Esophagus muscularis mucosa (tissue), 4 donors: ENCODE data around the gene PTEN.

ENCODE experiments used
- EP300 ChIP-seq: sonication (generic); formaldehyde crosslinking; IDR thresholded peaks from one replicate; pipeline ENCODE4 v1.6.1; 2017; ENCODE audit warnings: antibody characterized with exemption
- POLR2A ChIP-seq: fragments of 450-650 bp; IDR thresholded peaks from one replicate; pipeline ENCODE4 v1.6.1; 2017; ENCODE audit warnings: antibody characterized with exemption, moderate library complexity, mild to moderate bottlenecking, low read depth
- POLR2AphosphoS5 ChIP-seq, 2 donors: sonication (generic); formaldehyde crosslinking; IDR thresholded peaks; one replicate each; pipeline ENCODE4 v1.6.1; 2017; ENCODE audit warnings: antibody characterized with exemption in 2 of 2
- TF ChIP-seq, protein P1 (sequence below), 3 experiments: fragments of 200-600 bp in 2 of 3; fragments of 450-650 bp in 1 of 3; sonication (generic) in 2 of 3; IDR thresholded peaks; one replicate each; pipeline ENCODE4 v1.5.1; 2017 to 2019; ENCODE audit warnings: antibody characterized with exemption in 3 of 3, mild to moderate bottlenecking in 2 of 3, moderate library complexity in 1 of 3

DNA sequence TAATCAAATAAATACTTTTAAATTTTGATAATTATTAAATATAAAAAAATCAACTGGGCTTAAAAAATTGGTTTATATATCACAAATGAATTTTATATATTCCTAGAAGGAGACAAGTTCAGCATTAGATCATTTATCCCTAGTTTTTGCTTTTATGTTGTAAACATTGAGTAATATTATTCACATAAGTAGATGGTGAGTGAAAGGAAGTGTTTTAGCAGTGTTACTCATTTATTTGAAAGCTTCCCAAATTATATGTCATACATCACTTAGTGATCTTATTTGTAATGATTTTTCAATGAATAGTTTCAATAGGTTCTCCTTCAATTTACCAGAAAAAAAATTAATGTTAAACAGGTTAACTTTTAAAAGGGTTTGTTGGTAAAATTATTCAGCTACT lies 15.9 kb upstream of the PTEN start:
- TF ChIP-seq, protein P1, sequence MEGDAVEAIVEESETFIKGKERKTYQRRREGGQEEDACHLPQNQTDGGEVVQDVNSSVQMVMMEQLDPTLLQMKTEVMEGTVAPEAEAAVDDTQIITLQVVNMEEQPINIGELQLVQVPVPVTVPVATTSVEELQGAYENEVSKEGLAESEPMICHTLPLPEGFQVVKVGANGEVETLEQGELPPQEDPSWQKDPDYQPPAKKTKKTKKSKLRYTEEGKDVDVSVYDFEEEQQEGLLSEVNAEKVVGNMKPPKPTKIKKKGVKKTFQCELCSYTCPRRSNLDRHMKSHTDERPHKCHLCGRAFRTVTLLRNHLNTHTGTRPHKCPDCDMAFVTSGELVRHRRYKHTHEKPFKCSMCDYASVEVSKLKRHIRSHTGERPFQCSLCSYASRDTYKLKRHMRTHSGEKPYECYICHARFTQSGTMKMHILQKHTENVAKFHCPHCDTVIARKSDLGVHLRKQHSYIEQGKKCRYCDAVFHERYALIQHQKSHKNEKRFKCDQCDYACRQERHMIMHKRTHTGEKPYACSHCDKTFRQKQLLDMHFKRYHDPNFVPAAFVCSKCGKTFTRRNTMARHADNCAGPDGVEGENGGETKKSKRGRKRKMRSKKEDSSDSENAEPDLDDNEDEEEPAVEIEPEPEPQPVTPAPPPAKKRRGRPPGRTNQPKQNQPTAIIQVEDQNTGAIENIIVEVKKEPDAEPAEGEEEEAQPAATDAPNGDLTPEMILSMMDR (IDR thresholded peaks at IDR 0.05), result no peak
- TF ChIP-seq POLR2A (no peak), POLR2AphosphoS5 (IDR thresholded peaks at IDR 0.05) (no peak), EP300 (no peak)
